HepG2 (cell line): ENCODE measurements around the gene PPP1R1B. TPM values are rescaled to one million over a fixed set of nuclear protein-coding genes. Genes with fewer than 3 reads are reported as not detected.

ENCODE experiments used
- ATF6 ChIP-seq: sonication (generic); formaldehyde crosslinking; conservative IDR thresholded peaks from 2 replicates; pipeline ENCODE4 v1.4.0; 2020; ENCODE audit warnings: missing genetic modification reagents
- CEBPG ChIP-seq: IDR thresholded peaks from 2 replicates; pipeline ENCODE4 v1.6.1; 2016
- CTCF ChIP-seq: sonication (generic); formaldehyde crosslinking; IDR thresholded peaks from 2 replicates; pipeline ENCODE4 v1.5.0; 2020; ENCODE audit warnings: mild to moderate bottlenecking, missing genetic modification reagents, moderate library complexity
- KAT2B ChIP-seq: fragments of 150-350 bp; IDR thresholded peaks from 2 replicates; pipeline ENCODE4 v1.6.1; 2014; ENCODE audit warnings: low read depth, low read length, borderline replicate concordance
- MLLT10 ChIP-seq: sonication (generic); formaldehyde crosslinking; IDR thresholded peaks from 2 replicates; pipeline ENCODE4 v1.4.0; 2020; ENCODE audit warnings: missing genetic modification reagents
- MLX ChIP-seq: IDR thresholded peaks from 2 replicates; pipeline ENCODE4 v1.6.1; 2016
- NKX3-1 ChIP-seq: sonication (generic); formaldehyde crosslinking; IDR thresholded peaks from 2 replicates; pipeline ENCODE4 v1.5.0; 2020; ENCODE audit warnings: missing genetic modification reagents
- SMAD3 ChIP-seq: sonication (generic); formaldehyde crosslinking; IDR thresholded peaks from 2 replicates; pipeline ENCODE4 v1.4.0; 2020; ENCODE audit warnings: missing genetic modification reagents
- SOX13 ChIP-seq, 3 experiments: fragments of 450-650 bp in 1 of 3; sonication (generic) in 1 of 3; formaldehyde crosslinking in 1 of 3; IDR thresholded peaks in 2 of 3; conservative IDR thresholded peaks in 1 of 3; 2 replicates each; pipeline versions ENCODE4 v1.5.0 to v1.6.1; 2016 to 2020; ENCODE audit warnings: antibody characterized with exemption in 1 of 3, mild to moderate bottlenecking in 1 of 3, missing compliant biosample characterization in 1 of 3, missing genetic modification reagents in 1 of 3, moderate library complexity in 1 of 3
- TAF15 ChIP-seq: fragments of 200-400 bp; formaldehyde crosslinking; IDR thresholded peaks from one replicate; pipeline ENCODE4 v1.6.1; 2018; ENCODE audit warnings: mild to moderate bottlenecking, low read depth, low read length; ENCODE audit not compliant: poor library complexity, severe bottlenecking
- ZMYM4 ChIP-seq: sonication (generic); formaldehyde crosslinking; IDR thresholded peaks from 2 replicates; pipeline ENCODE4 v1.8.1; 2023; ENCODE audit warnings: mild to moderate bottlenecking, missing genetic modification reagents
- ZNF136 ChIP-seq: sonication (generic); formaldehyde crosslinking; IDR thresholded peaks from 2 replicates; pipeline ENCODE4 v1.8.1; 2022; ENCODE audit warnings: low read depth, mild to moderate bottlenecking, moderate library complexity, missing genetic modification reagents
- ZNF232 ChIP-seq: sonication (generic); formaldehyde crosslinking; IDR thresholded peaks from 2 replicates; pipeline ENCODE4 v1.4.0; 2020; ENCODE audit warnings: missing genetic modification reagents, borderline replicate concordance
- ZNF3 ChIP-seq: IDR thresholded peaks from 2 replicates; pipeline ENCODE4 v1.7.0; 2017; ENCODE audit warnings: inconsistent platforms
- ZNF546 ChIP-seq: sonication (generic); formaldehyde crosslinking; conservative IDR thresholded peaks from 2 replicates; pipeline ENCODE4 v1.8.1; 2023; ENCODE audit warnings: mild to moderate bottlenecking, missing genetic modification reagents
- ZNF720 ChIP-seq: sonication (generic); formaldehyde crosslinking; IDR thresholded peaks from 2 replicates; pipeline ENCODE4 v1.4.0; 2020; ENCODE audit warnings: missing genetic modification reagents
- ZNF782 ChIP-seq: sonication (generic); formaldehyde crosslinking; IDR thresholded peaks from 2 replicates; pipeline ENCODE4 v1.4.0; 2020; ENCODE audit warnings: missing genetic modification reagents, mild to moderate bottlenecking, borderline replicate concordance
- polyA plus RNA-seq, 8 experiments: library from polyadenylated mRNA; depleted of rRNA in 3 of 8; stranded (reverse) in 7 of 8; unstranded in 1 of 8; fragments of >200 nt; fragmentation: Illumina TruSeq in 4 of 8; extraction: Trizol in 4 of 8; gene quantifications; 2 replicates each; pipeline versions ENCODE4 v1.2.1 to v1.2.3, GENCODE V29; 2011 to 2016; ENCODE audit warnings: low read depth in 4 of 8, missing spikeins in 1 of 8, mixed read lengths in 1 of 8; ENCODE audit not compliant: insufficient read depth in 1 of 8
- total RNA-seq, 5 experiments: library from RNA; depleted of rRNA; stranded (reverse); fragments of >200 nt; fragmentation: Illumina TruSeq; extraction: Trizol; gene quantifications; 2 replicates each; pipeline ENCODE4 v1.2.3, GENCODE V29; 2016; ENCODE audit warnings: low read depth in 1 of 5
- TF ChIP-seq, protein P1 (sequence below): sonication (generic); formaldehyde crosslinking; IDR thresholded peaks from 2 replicates; pipeline ENCODE4 v1.8.0; 2022; ENCODE audit warnings: missing genetic modification reagents, mild to moderate bottlenecking, inconsistent platforms, borderline replicate concordance
- TF ChIP-seq, protein P2 (sequence below): sonication (generic); formaldehyde crosslinking; IDR thresholded peaks from 2 replicates; pipeline ENCODE4 v1.4.0; 2020; ENCODE audit warnings: missing genetic modification reagents; ENCODE audit errors: not compliant biosample characterization

The PPP1R1B gene
- total and polyA plus RNA-seq, 2 of the 13 experiments (the other 11 are each of a cell fraction or from before 2014, with no cell fraction given): 0.08 TPM; not detected in 1

DNA sequence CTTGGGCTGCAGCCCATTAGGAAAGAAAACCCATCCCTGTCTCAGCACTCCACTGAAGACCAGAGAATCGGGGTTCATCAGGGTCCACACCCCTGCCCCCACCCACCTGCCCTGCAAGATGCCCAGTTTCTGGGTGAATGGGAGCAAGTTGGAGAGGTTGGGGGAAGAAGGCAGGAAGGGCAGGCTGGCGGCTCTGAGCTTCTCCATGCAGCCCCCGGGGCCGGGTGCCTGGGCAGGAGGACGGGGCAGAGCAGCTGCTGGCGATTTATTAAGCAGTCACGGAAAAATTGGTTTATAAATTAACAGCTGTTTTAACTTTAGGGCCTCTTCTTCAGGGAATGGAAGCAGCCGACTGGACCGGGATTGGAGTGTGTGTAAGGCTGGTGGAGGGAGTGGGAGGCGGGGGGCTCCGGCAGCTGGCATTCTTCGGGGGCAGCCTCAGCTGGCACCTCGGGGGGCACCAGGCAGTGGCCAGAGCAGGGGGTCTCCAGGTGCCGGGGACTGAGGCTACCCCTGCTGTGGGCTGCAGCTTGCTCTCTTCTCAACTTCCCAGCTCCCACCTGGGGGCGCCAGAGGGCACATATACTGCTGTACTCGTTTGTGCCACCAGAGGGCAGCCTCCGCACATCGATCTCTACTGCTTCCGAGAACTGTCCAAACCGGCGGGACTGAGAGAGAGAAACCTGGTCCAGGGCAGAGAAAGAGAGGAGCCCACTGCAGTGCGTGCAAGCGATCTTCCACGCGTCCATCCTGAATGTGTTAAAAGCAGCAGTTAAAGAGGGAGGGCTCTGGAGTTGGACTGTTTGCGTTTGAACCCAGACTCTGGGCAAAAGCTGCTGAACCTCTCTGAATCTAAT is 5.0 kb upstream of the PPP1R1B start (continued):
- TF ChIP-seq ZNF232 (CRISPR knock-in tag) (no peak; the same call in 1 of the 2 replicates), ATF6 (CRISPR knock-in tag) (no peak), ZNF136 (CRISPR knock-in tag) (peak; percentile 72; the same call in 1 of the 2 replicates), CTCF (CRISPR knock-in tag) (peak; percentile 100), MLLT10 (CRISPR knock-in tag) (no peak), CEBPG (CRISPR knock-in tag) (peak; percentile 29; the same call in 1 of the 2 replicates), SOX13 (IDR thresholded peaks at IDR 0.05) (no peak), SOX13 (CRISPR knock-in tag; conservative IDR thresholded peaks at IDR 0.05 in 1 of 2, IDR thresholded peaks at IDR 0.05 in 1 of 2) (peak in 1 of 2 experiments; percentile 27; a peak in 1 of 4 replicates), SMAD3 (CRISPR knock-in tag) (peak; percentile 76; the same call in 1 of the 2 replicates), ZNF3 (CRISPR knock-in tag) (no peak), TAF15 (no peak), NKX3-1 (CRISPR knock-in tag) (no peak), KAT2B (no peak), ZNF546 (0 out of 2 replicates have a peak, but pooled peaks have one; percentile 38), ZMYM4 (CRISPR knock-in tag) (peak; percentile 61), MLX (CRISPR knock-in tag) (0 out of 2 replicates have a peak, but pooled peaks have one; percentile 33), ZNF782 (peak; percentile 20; the same call in 1 of the 2 replicates), ZNF720 (CRISPR knock-in tag) (peak; percentile 83; the same call in 1 of the 2 replicates)
- TF ChIP-seq, protein P1, sequence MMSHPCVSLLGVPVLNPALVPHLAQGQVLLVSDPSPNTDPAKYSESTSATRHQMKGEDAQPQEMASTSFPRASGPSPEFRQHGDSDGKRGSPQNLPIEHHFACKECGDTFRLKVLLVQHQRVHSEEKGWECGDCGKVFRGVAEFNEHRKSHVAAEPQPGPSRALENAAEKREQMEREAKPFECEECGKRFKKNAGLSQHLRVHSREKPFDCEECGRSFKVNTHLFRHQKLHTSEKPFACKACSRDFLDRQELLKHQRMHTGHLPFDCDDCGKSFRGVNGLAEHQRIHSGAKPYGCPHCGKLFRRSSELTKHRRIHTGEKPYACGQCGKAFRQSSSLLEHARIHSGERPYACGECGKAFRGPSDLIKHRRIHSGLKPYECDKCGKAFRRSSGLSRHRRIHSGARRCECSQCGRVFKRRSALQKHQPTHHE (CRISPR knock-in tag): 0 out of 2 replicates have a peak, but pooled peaks have one; percentile 19
- TF ChIP-seq, protein P2, sequence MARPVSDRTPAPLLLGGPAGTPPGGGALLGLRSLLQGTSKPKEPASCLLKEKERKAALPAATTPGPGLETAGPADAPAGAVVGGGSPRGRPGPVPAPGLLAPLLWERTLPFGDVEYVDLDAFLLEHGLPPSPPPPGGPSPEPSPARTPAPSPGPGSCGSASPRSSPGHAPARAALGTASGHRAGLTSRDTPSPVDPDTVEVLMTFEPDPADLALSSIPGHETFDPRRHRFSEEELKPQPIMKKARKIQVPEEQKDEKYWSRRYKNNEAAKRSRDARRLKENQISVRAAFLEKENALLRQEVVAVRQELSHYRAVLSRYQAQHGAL (CRISPR knock-in tag): peak; percentile 33
